ENCODE data around the gene PRDM7.

DNA sequence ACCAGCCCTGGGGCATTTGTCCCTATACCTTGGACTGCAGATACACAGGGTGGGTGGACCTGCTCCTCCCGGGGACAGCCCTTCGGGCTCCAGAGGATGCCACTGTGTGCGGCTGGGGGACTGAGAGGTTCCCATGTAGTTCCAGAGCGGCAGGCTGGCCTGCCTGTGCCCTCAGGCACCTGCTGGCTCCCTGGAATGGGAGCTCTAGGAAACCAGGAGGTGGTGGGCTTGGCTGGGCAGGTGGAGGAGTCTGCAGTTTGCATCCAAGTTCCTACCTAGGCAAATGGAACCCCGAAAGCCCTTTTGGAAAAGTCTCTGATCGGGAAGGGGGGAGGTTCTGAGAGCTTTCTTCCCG lies 58.9 kb downstream of the PRDM7 start:
- TF ChIP-seq POLR2A (IDR thresholded peaks at IDR 0.05; ENCODE audit: low read depth, low read length) (no peak), TAF1 (IDR thresholded peaks at IDR 0.05; ENCODE audit: low read depth, low read length) (no peak), POLR2AphosphoS5 (IDR thresholded peaks at IDR 0.05; ENCODE audit: low read depth, low read length) (no peak), SPI1 (IDR thresholded peaks at IDR 0.05; ENCODE audit: low read depth, low read length) (no peak), POU2F2 (IDR thresholded peaks at IDR 0.05; ENCODE audit: low read depth, low read length) (no peak)
